CD4-positive, alpha-beta T cell treated with Interleukin-6 for 4 hours (primary cell): ENCODE results near the gene SP4.
"Not testable (repeated sequence)": the region's sequence is repeated elsewhere in the genome, so short reads cannot be mapped to it uniquely, and the experiment has no call there.

Experiments
- DNase-seq: peaks from one replicate; pipeline ENCODE4 v3.0.0-alpha.2; 2020; ENCODE audit warnings: mixed read lengths

Gene SP4

DNA sequence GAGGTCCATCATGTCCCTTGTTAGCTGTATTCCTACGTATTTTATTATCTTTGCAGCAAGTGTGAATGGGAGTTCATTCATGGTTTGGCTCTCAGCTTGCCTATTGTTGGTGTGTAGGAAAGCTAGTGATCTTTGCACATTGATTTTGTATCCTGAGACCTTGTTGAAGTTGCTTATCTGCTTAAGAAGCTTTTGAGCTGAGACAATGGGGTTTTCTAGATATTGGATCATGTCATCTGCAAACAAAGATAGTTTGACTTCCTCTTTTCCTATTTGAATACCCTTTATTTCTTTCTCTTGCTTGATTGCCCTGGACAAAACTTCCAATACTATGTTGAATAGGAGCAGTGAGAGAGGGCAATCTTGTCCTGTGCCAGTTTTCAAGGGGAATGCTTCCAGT, 104.6 kb downstream of the SP4 start:
- not testable (repeated sequence) for DNase-seq

DNA sequence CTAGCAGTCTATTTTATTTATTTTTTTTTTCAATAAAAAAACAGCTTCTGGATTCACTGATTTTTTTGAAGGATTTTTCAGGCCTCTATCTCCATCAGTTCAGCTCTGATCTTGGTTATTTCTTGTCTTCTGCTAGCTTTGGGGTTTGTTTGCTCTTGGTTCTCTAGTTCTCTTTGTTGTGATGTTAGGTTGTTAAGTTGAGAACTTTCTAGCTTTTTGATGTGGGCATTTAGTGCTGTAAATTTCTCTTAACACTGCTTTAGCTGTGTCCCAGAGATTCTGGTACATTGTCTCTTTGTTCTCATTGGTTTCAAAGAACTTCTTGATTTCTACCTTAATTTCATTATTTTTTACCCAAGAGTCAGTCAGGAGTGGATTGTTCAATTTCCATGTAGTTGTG, 105.8 kb downstream of the SP4 start:
- not testable (repeated sequence) for DNase-seq

DNA sequence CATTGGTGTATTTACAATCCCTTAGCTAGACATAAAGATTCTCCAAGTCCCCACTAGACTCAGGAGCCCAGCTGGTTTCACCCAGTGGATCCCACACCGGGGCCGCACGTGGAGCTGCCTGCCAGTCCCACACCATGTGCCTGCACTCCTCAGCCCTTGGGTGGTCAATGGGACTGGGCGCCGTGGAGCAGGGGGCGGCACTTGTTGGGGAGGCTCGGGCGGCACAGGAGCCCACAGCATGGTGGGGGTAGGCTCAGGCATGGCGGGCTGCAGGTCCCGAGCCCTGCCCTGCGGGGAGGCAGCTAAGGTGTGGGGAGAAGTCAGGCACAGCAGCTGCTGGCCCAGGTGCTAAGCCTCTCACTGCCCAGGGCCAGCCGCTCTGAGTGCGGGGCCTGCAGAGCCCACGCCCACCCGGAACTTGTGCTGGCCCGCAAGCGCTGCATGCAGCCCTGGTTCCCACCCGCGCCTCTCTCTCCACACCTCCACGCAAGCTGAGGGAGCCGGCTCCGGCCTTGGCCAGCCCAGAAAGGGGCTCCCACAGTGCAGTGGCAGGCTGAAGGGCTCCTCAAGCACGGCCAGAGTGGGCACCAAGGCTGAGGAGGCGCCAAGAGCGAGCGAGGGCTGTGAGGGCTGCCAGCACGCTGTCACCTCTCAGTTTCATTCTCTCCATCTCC, 108.7 kb downstream of the SP4 start:
- not testable (repeated sequence) for DNase-seq

DNA sequence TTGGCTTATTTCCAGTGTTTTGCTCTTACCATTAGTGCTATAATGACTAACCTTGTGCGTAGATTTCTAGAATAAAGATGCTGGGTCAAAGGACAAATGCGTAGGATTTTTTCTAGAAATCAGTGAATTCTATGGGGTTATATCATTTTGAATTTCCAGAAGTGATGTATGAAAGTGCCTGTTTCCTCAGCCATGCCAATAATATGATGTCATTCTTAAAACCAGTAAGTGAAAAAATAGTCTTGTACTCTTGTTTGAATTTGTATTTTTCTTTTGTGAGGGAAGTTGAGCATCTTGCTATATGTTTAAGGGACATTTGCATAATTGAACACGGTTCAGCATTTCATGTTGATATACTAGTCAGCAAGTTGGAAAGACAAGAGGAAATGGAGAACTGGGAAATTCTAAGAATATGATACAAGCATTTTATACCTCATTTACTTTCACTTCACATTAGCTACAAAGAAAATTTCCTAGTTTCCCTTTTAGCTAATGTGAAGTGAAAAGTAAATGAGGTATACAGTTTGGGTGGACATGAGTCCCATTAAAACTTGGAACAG, 111.1 kb downstream of the SP4 start:
- DNase-seq, result no peak

DNA sequence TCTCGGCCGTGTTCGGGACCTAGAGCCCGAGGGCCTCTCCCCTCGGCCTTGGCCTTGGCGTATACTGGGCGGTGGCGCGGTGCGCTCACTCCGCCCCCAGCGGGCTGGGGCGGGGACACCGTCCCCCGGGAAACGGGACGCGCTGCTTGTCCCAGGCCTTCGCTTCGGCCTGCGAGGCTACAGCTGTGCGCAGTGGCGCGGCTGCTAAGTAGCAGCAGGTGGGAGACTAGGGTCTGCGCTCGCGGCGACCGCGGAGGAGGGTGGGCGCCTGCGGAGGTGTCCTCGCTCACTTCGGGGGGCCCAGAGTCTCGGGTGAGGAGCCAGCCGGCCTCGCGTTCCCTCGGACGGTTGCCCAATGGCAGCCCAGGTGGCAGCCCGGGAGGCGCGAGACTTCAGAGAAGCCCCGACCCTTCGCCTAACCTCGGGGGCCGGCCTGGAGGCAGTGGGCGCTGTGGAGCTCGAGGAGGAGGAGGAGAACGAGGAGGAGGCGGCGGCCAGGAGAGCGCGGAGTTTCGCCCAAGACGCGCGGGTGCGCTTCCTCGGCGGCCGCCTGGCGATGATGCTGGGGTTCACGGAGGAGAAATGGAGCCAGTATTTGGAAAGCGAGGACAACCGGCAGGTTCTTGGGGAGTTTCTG, 115.1 kb downstream of the SP4 start, which contains the start of gene DNAH11:
TSS of gene DNAH11 (plus strand) at position 149 of the 637 bp plus-strand sequence. CDS start at position 356, 207 bp downstream.
- DNase-seq, result no peak

DNA sequence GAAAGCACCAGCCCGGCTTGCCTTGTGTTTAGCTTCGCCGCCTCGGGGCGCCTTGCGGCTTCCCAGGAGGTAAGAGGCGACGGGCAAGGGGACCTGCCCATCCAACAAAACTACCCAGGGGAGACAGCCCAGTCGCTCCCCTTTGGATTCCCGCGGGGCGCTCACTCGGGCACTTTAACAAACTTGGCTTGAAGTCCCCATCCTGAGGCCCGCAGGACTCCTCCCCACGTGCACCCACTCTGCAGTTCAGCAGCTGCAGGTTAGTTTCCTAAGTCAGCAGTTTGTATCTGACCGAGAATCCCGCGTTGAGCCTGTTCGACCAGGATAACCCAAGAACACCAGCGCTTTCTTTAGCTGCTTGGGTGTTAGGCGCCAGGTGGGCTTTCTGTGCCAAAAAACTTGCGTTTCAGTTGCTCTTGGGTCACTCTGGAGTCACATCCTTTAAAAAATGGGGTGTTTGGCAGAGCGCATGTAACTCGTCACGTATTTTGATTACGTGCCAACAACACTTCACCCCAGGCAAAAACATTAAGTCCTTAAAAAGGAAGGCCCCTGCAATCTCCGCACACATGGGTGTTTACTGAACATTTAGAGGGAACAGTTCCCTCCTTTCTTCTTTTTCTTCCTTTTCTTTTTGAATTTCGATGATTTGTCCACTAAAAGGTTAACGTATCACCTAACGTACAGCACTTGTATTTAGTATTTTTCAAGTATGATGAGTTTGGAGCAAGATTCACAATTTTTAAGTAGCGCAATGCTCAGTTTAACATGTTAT, 115.8 kb downstream of the SP4 start:
- DNase-seq, result no peak

DNA sequence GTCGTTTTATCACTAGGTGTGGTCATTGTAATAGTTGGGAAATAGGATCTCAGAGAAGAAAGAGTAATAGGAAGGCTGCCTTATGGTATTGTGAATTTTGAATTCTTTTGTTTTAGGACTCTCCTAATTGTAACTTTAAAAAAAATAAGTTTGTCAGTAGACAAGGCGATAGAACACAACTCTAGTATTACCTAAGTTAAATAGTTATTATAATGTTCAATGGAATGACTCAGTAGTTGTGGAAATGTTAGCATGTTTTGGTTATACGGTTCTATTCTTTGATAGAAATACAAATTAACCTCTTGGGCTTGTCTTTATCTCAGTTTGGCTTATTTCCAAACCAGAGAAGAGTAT, 116.4 kb downstream of the SP4 start:
- no peak for DNase-seq

DNA sequence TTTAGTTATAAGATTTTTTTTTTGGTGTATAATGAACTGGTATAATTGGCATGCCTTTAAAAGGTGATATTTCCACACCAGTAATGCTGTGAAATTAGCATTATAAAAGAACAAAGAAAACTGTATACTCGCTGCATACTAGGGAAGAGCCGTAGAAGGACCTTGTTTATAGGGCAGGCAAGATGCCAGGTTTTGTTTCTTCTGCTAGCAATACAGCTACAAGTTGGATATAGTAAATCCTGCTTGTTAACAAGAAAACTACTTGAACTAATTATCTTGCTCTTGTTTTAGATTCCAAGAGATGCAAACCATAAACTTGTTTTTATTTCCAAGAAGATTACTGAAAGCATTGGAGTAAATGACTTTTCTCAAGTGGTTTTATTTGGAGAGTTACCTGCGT, 116.8 kb downstream of the SP4 start:
- DNase-seq, result no peak

DNA sequence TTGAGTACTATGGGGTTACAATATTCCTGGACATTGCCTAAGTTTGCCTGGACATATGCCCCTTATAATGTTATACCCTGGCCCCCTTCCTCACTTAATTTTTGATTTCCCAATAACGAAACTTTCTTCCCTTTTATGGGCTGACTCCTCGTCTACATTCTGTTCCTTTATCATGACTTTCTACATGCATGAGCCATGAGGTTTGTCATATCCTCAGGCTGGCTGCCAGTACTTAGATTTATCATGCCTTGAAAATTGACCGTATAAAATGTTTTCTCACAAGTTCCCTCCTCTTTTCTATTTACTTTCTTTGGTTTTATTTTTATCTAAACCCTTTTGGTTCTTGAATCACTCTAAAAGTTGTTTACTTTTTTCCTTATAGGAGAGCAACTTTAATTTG, 119.6 kb downstream of the SP4 start:
- DNase-seq, result no peak

DNA sequence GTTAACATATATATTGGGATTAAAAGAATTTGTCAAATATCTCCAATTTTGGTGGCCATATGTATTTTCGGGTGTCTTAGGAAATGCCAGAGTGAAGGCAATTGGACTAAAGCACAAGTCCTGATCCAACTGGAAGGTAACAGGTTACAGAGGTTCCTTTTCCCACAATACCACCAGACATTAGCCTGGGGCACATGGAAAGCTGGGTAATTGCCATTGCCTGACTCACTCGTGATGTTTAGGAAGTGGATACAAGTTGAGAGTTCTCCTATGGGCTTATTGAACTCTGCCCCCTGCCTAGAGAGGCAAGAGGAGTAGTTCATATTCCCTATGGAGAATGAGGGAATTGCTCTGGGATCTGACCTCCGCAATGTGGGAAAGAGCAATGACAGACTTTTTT, 120.6 kb downstream of the SP4 start:
- no peak for DNase-seq

DNA sequence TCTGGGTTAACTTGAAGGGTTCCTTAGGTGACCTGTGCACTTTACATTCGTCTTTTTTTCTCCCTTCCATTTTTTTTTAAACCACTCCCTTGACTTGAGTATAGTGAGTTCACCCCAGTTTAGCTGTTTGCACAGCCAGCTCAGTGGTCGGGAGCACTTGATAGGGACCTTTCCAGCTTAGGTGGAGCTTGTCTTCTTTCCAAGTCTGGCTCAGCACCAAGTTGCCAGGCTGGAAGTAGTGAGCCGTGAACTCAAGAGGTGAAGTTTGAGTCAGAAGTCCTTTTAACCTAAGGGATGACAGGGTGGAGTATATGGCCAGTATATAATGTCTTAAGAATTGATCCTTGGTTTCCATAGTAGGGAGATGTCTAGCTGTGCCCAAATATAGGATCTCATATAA, 122.2 kb downstream of the SP4 start:
- no peak for DNase-seq

DNA sequence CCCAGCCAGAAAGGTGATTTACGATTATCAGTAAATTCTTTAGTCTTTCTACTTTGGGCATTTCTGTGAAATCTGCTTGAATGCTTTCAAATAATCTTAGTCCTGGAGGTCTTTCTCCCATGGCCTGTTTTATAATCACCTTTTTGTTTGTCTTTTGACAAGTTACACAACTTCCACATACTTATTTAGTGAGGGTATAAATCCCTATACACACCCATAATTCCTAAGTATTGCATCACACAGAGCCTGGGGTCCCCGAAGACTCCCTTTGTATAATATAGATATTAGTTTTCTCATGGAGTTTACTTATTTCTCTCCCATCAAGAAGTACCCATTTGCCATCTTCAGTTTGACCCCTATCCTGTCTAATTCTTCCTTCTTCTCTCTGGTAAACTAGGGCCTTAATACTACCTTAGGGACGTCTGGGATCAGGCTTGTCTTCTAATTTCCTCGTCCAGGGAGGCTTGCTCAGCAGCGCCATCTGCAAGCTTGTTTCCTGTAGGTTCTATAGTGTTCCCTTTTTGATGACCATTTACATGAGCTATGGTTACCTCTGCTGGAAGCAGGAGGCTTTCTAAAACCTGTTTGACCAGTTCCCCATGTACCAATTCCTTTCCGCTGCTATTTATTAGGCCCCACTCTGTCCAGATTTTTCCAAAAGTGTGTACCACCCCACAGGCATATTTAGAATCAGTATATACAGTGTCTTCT, 123.1 kb downstream of the SP4 start:
- DNase-seq, result no peak

DNA sequence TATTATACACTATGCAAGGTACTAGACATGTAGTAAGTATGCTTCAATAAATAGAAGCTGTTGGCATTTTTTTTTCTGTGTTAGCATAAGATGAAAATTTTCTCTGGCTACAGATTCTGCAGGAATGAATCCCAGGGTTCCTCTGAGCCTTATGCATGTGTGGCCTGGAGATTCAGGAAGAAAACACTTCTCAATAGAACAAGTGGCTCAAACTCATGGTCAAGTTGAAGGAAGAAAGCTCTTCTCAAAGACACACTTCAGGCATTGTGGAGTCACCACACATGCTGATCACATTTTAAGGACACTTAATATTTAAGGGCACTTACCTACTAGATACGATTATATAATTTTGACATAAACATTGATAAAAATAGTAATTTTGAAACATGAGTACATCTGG, 134.5 kb downstream of the SP4 start:
- no peak for DNase-seq
